ENCODE data around the gene APP.

APP gene

DNA sequence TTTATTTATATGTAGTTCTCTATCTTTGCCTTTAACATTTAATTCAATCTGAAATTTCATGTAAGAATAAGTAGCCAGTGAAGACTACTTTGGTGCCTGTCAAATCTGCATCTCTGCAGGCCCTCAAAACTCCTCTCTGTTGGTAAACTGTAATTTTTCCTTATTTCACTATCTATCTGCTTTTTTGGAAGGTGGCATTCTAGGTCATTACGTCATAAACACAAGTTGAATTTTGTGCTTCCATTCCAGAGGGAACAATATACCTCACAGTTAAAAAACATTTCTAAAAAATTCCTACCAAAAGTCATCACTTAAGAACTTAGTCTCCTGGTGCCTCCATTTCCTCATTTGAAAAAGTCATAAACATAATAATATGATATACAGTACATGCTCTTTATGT lies 259.8 kb downstream of the APP start:
- H3K4me2 ChIP-seq (ENCODE audit: low read length) = no peak overlapping the region
- H2AFZ ChIP-seq (ENCODE audit: low read depth, low read length) = no peak overlapping the region
- no peaks in the 10 kb centered on the region for H3K27me3 ChIP-seq (ENCODE audit: low read depth, low read length)
- H3K27ac ChIP-seq (ENCODE audit: low read length) = no peak overlapping the region
- H3K36me3 ChIP-seq (replicated peaks; ENCODE audit: low read depth, low read length) = no peaks in the 10 kb centered on the region
- no peaks in the 10 kb centered on the region for H3K4me1 ChIP-seq (ENCODE audit: low read length)
- TF ChIP-seq, protein P1, sequence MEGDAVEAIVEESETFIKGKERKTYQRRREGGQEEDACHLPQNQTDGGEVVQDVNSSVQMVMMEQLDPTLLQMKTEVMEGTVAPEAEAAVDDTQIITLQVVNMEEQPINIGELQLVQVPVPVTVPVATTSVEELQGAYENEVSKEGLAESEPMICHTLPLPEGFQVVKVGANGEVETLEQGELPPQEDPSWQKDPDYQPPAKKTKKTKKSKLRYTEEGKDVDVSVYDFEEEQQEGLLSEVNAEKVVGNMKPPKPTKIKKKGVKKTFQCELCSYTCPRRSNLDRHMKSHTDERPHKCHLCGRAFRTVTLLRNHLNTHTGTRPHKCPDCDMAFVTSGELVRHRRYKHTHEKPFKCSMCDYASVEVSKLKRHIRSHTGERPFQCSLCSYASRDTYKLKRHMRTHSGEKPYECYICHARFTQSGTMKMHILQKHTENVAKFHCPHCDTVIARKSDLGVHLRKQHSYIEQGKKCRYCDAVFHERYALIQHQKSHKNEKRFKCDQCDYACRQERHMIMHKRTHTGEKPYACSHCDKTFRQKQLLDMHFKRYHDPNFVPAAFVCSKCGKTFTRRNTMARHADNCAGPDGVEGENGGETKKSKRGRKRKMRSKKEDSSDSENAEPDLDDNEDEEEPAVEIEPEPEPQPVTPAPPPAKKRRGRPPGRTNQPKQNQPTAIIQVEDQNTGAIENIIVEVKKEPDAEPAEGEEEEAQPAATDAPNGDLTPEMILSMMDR (IDR thresholded peaks at IDR 0.05; ENCODE audit: low read depth, low read length) = no peak
- H3K79me2 ChIP-seq (ENCODE audit: low read length) = no peaks in the 10 kb centered on the region
- H3K4me3 ChIP-seq (ENCODE audit: low read length) = no peak overlapping the region
- H4K20me1 ChIP-seq (ENCODE audit: insufficient read depth, low read length) = no peaks in the 10 kb centered on the region
- H3K9ac ChIP-seq (ENCODE audit: low read length) = no peak overlapping the region
- H3K9me3 ChIP-seq (ENCODE audit: insufficient read depth, low read length) = no peaks in the 10 kb centered on the region

DNA sequence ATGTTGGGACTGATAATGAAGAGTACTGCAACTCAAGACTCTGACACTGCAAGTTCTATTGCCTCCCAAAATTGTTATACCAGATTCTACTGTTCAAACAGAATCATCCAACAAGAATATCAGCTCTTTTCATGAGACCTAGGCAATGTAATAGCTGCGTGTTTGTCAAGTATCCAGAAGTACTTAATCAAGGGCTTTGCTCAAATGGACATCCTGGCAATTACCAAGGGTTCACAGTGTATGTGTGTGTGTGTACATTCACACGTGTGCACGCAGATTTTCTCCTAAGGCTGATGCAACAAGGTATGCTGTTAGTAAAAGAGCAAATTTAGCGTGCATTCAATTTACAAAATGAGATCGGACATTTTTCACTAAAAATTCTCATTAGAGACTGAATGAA lies 261.2 kb downstream of the APP start:
- H3K27me3 ChIP-seq (ENCODE audit: low read depth, low read length) = no peaks in the 10 kb centered on the region
- no peaks in the 10 kb centered on the region for H3K9me3 ChIP-seq (ENCODE audit: insufficient read depth, low read length)
- no peaks in the 10 kb centered on the region for H3K79me2 ChIP-seq (ENCODE audit: low read length)
- no peak overlapping the region for H3K9ac ChIP-seq (ENCODE audit: low read length)
- H3K4me2 ChIP-seq (ENCODE audit: low read length) = no peak overlapping the region
- no peaks in the 10 kb centered on the region for H4K20me1 ChIP-seq (ENCODE audit: insufficient read depth, low read length)
- no peak overlapping the region for H2AFZ ChIP-seq (ENCODE audit: low read depth, low read length)
- no peak overlapping the region for H3K4me3 ChIP-seq (ENCODE audit: low read length)
- H3K27ac ChIP-seq (ENCODE audit: low read length) = no peak overlapping the region
- TF ChIP-seq, protein P1 (IDR thresholded peaks at IDR 0.05; ENCODE audit: low read depth, low read length) = no peak
- no peak for TF ChIP-seq EZH2phosphoT487 (IDR thresholded peaks at IDR 0.05; ENCODE audit: low read depth)
- no peaks in the 10 kb centered on the region for H3K36me3 ChIP-seq (replicated peaks; ENCODE audit: low read depth, low read length)
- H3K4me1 ChIP-seq (ENCODE audit: low read length) = peaks cover under 1% of the 10 kb centered on the region

DNA sequence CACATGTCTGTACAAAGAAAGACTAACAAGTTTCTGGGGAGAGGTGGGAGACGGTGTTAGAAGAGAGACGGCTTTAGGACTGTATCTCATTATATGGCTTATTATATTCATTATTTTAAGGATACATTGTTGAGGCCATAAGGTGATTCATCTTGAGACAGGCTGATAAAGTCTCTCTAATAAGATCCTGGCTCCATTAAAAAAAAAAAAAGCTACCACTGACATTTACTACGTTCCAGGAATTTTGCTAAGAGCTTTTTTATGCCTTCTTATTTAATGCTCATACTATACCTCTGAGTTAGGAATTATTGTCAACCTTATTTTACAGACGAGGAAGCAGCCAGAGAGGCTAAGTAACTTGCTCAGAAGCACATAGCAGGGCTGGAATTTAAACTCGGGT lies 262.1 kb downstream of the APP start:
- Histone ChIP-seq H3K9ac (ENCODE audit: low read length) (no peak overlapping the region), H3K4me1 (ENCODE audit: low read length) (peaks cover 9% of the 10 kb centered on the region), H3K79me2 (ENCODE audit: low read length) (no peaks in the 10 kb centered on the region), H3K9me3 (ENCODE audit: insufficient read depth, low read length) (no peaks in the 10 kb centered on the region), H3K36me3 (replicated peaks; ENCODE audit: low read depth, low read length) (no peaks in the 10 kb centered on the region), H3K4me2 (ENCODE audit: low read length) (no peak overlapping the region), H4K20me1 (ENCODE audit: insufficient read depth, low read length) (no peaks in the 10 kb centered on the region), H3K4me3 (ENCODE audit: low read length) (no peak overlapping the region), H2AFZ (ENCODE audit: low read depth, low read length) (no peak overlapping the region), H3K27me3 (ENCODE audit: low read depth, low read length) (no peaks in the 10 kb centered on the region), H3K27ac (ENCODE audit: low read length) (no peak overlapping the region)
- TF ChIP-seq, protein P1 (IDR thresholded peaks at IDR 0.05; ENCODE audit: low read depth, low read length) = no peak
- TF ChIP-seq EZH2phosphoT487 (IDR thresholded peaks at IDR 0.05; ENCODE audit: low read depth) = no peak

DNA sequence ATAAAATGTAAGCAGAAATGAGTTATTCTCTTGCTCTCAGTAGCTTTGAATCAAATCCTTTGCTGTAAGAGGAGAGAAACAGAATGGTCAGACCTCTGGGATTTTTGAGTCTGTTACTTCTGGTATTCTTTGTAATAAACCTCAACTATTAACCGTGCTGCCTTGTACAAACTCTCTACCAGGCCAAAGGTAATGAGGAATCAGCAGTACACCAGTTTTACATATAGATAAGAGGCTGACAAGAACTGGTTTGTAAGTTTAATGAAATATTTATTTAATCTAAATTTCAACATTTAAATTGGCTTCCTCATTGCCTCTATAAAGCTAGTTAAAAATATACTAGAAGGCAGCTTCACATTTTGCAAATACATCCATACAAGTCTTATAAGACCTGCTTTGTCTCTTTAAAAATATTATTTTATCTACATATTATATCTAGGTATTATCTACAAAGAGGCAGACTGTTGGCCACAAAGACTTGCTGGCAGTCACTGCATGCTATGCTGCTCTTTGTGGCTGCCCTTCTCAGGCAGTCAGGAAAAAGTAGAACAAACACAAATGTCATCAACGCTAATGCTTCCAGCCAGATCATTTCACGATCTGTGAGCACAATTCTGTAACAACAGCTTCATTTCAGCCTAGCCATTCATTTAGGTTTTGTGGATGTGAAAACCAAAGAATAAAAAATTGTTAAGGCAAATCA lies 262.8 kb downstream of the APP start:
- no peaks in the 10 kb centered on the region for H3K79me2 ChIP-seq (ENCODE audit: low read length)
- no peaks in the 10 kb centered on the region for H3K27me3 ChIP-seq (ENCODE audit: low read depth, low read length)
- H3K36me3 ChIP-seq (replicated peaks; ENCODE audit: low read depth, low read length) = no peaks in the 10 kb centered on the region
- H3K4me3 ChIP-seq (ENCODE audit: low read length) = no peak overlapping the region
- H3K4me2 ChIP-seq (ENCODE audit: low read length) = no peak overlapping the region
- H3K9ac ChIP-seq (ENCODE audit: low read length) = no peak overlapping the region
- H3K4me1 ChIP-seq (ENCODE audit: low read length) = peaks cover 12% of the 10 kb centered on the region
- H3K9me3 ChIP-seq (ENCODE audit: insufficient read depth, low read length) = no peaks in the 10 kb centered on the region
- H4K20me1 ChIP-seq (ENCODE audit: insufficient read depth, low read length) = no peaks in the 10 kb centered on the region
- H2AFZ ChIP-seq (ENCODE audit: low read depth, low read length) = no peak overlapping the region
- TF ChIP-seq, protein P1 (IDR thresholded peaks at IDR 0.05; ENCODE audit: low read depth, low read length) = no peak
- TF ChIP-seq EZH2phosphoT487 (IDR thresholded peaks at IDR 0.05; ENCODE audit: low read depth) = no peak
- H3K27ac ChIP-seq (ENCODE audit: low read length) = no peak overlapping the region

Data from OCI-LY3 (cell line).